Fibroblast of lung (primary cell): ENCODE measurements around the gene DENND11. TPM values are rescaled to one million over a fixed set of nuclear protein-coding genes. Genes with fewer than 3 reads are reported as not detected.

ENCODE experiments used
- DNase-seq, 2 donors: peaks; one replicate each; pipeline versions ENCODE4 v3.0.0 to v3.0.0-alpha.2; 2010; ENCODE audit warnings: low read depth in 2 of 2
- H2AFZ ChIP-seq: 2 replicates; pipeline ENCODE4 v1.5.1; 2012; ENCODE audit warnings: low read length, control low read depth, inconsistent platforms
- H3K27ac ChIP-seq: 2 replicates; pipeline ENCODE4 v1.5.1; 2011; ENCODE audit warnings: low read length, control low read depth; ENCODE audit not compliant: insufficient read depth
- H3K27me3 ChIP-seq: 2 replicates; pipeline ENCODE4 v1.5.1; 2011; ENCODE audit warnings: mild to moderate bottlenecking, low read length; ENCODE audit not compliant: control insufficient read depth, insufficient read depth
- H3K36me3 ChIP-seq: 2 replicates; pipeline ENCODE4 v1.5.1; 2011; ENCODE audit warnings: low read length; ENCODE audit not compliant: control insufficient read depth, insufficient read depth
- H3K4me1 ChIP-seq: 2 replicates; pipeline ENCODE4 v1.5.1; 2011; ENCODE audit warnings: low read length; ENCODE audit not compliant: control insufficient read depth, insufficient read depth; ENCODE audit errors: extremely low read depth
- H3K4me2 ChIP-seq: 2 replicates; pipeline ENCODE4 v1.5.1; 2011; ENCODE audit warnings: low read length, control low read depth; ENCODE audit not compliant: insufficient read depth; ENCODE audit errors: extremely low read depth
- H3K4me3 ChIP-seq, 4 experiments: fragments of 200-600 bp in 1 of 4; sonication (generic) in 1 of 4; replicated peaks in 1 of 4; 2 replicates each; pipeline ENCODE4 v1.5.1; 2011 to 2016; ENCODE audit warnings: low read length in 4 of 4, low read depth in 3 of 4, mild to moderate bottlenecking in 3 of 4, control low read depth in 2 of 4, inconsistent platforms in 1 of 4, mixed read lengths in 1 of 4; ENCODE audit not compliant: insufficient read depth in 1 of 4; ENCODE audit errors: control extremely low read depth in 1 of 4
- H3K79me2 ChIP-seq: 2 replicates; pipeline ENCODE4 v1.5.1; 2012; ENCODE audit warnings: mild to moderate bottlenecking, low read length, inconsistent platforms; ENCODE audit not compliant: control insufficient read depth, insufficient read depth
- H3K9ac ChIP-seq: 2 replicates; pipeline ENCODE4 v1.5.1; 2011; ENCODE audit warnings: mild to moderate bottlenecking, low read length, control low read depth; ENCODE audit not compliant: insufficient read depth
- H3K9me3 ChIP-seq: 2 replicates; pipeline ENCODE4 v1.5.1; 2012; ENCODE audit warnings: low read depth, low read length; ENCODE audit not compliant: control insufficient read depth, insufficient read depth
- H4K20me1 ChIP-seq: 2 replicates; pipeline ENCODE4 v1.5.1; 2011; ENCODE audit warnings: low read length; ENCODE audit not compliant: control insufficient read depth, insufficient read depth; ENCODE audit errors: extremely low read depth
- CTCF ChIP-seq, 2 donors: IDR thresholded peaks in 1 of 2; conservative IDR thresholded peaks in 1 of 2; 1 replicate in 1 of 2; 2 replicates in 1 of 2; pipeline ENCODE4 v1.5.1; 2011 to 2012; ENCODE audit warnings: low read length in 2 of 2, control low read depth in 1 of 2, inconsistent platforms in 1 of 2, low read depth in 1 of 2, mild to moderate bottlenecking in 1 of 2
- EZH2 ChIP-seq: IDR thresholded peaks from 2 replicates; pipeline ENCODE4 v1.5.1; 2012; ENCODE audit warnings: low read length, control low read depth, mild to moderate bottlenecking; ENCODE audit errors: missing control alignments
- polyA plus RNA-seq, 2 donors: library from polyadenylated mRNA; depleted of rRNA in 1 of 2; stranded (reverse) in 1 of 2; unstranded in 1 of 2; fragments of >200 nt; gene quantifications; 2 replicates each; pipeline ENCODE4 v1.2.1, GENCODE V29; 2011 to 2012; ENCODE audit warnings: missing spikeins in 1 of 2
- total RNA-seq: library from RNA; depleted of rRNA; stranded (reverse); fragments of >200 nt; gene quantifications from 2 replicates; pipeline ENCODE4 v1.2.1, GENCODE V29; 2014

Gene DENND11
- total and polyA plus RNA-seq, 2 donors (not counting 1 experiment from before 2014, with no cell fraction given): 2.7 to 6.1 TPM

- no peaks in the 10 kb centered on the region for H4K20me1 ChIP-seq
- H3K79me2 ChIP-seq: no peaks in the 10 kb centered on the region
- TF ChIP-seq EZH2: no peak
- no peak for TF ChIP-seq CTCF (conservative IDR thresholded peaks at IDR 0.05 in 1 of 2, IDR thresholded peaks at IDR 0.05 in 1 of 2; ENCODE audit: low read depth in 1 of 2, low read length in 2 of 2)
- H3K27me3 ChIP-seq: no peaks in the 10 kb centered on the region
- no peaks in the 10 kb centered on the region for H3K9me3 ChIP-seq
- peaks cover 2% of the 10 kb centered on the region for H3K36me3 ChIP-seq
- H2AFZ ChIP-seq: peak overlapping the region; percentile 94
- no peak overlapping the region for H3K27ac ChIP-seq
- H3K4me2 ChIP-seq: peak overlapping the region; percentile 34
- DNase-seq: peak; percentile 62 to 70
- peak overlapping the region; percentile 7 for H3K9ac ChIP-seq
- H3K4me1 ChIP-seq: peaks cover 8% of the 10 kb centered on the region
- H3K4me3 ChIP-seq: peak overlapping the region in 3 of 4 experiments; percentile 21 to 31 (median 29)
These were observed 16.5 kb downstream of the DENND11 start for GRCh38 chr7:141685285-141686023.

GRCh38 chr7:141679014-141679413 lies 23.0 kb downstream of the DENND11 start:
- H2AFZ ChIP-seq: no peak overlapping the region
- no peaks in the 10 kb centered on the region for H4K20me1 ChIP-seq
- H3K4me1 ChIP-seq: no peaks in the 10 kb centered on the region
- H3K4me3 ChIP-seq: no peak overlapping the region
- TF ChIP-seq EZH2 (no peak), CTCF (conservative IDR thresholded peaks at IDR 0.05 in 1 of 2, IDR thresholded peaks at IDR 0.05 in 1 of 2; ENCODE audit: low read depth in 1 of 2, low read length in 2 of 2) (no peak)
- H3K27ac ChIP-seq: no peak overlapping the region
- no peaks in the 10 kb centered on the region for H3K9me3 ChIP-seq
- H3K36me3 ChIP-seq: no peaks in the 10 kb centered on the region
- H3K4me2 ChIP-seq: no peak overlapping the region
- no peak for DNase-seq
- H3K79me2 ChIP-seq: no peaks in the 10 kb centered on the region
- H3K9ac ChIP-seq: no peak overlapping the region
- no peaks in the 10 kb centered on the region for H3K27me3 ChIP-seq

GRCh38 chr7:141676618-141677017 lies 25.3 kb downstream of the DENND11 start:
- no peak overlapping the region for H3K27ac ChIP-seq

More at GRCh38 chr7:141676618-141677017, 25.3 kb downstream of the DENND11 start:
- Histone ChIP-seq H3K9me3 (no peaks in the 10 kb centered on the region), H2AFZ (no peak overlapping the region), H3K4me2 (no peak overlapping the region), H3K4me1 (no peaks in the 10 kb centered on the region), H3K9ac (no peak overlapping the region), H3K36me3 (no peaks in the 10 kb centered on the region), H3K79me2 (no peaks in the 10 kb centered on the region), H3K4me3 (no peak overlapping the region), H4K20me1 (no peaks in the 10 kb centered on the region), H3K27me3 (no peaks in the 10 kb centered on the region)
- TF ChIP-seq EZH2 (no peak), CTCF (conservative IDR thresholded peaks at IDR 0.05 in 1 of 2, IDR thresholded peaks at IDR 0.05 in 1 of 2; ENCODE audit: low read depth in 1 of 2, low read length in 2 of 2) (no peak)
- peak in 1 of 2 donors; percentile 79 for DNase-seq
